Diencephalon (tissue), 1 donor: ENCODE measurements around the gene ANKRD30BL. TPM values are rescaled to one million over a fixed set of nuclear protein-coding genes. Genes with fewer than 3 reads are reported as not detected.

ENCODE experiments used
- small RNA-seq: library from RNA; depleted of rRNA; stranded (forward); fragments of <200 nt; gene quantifications from one replicate; pipeline ENCODE3, GENCODE V24; 2014
- total RNA-seq: library from RNA; depleted of rRNA; stranded (reverse); fragments of >200 nt; gene quantifications from one replicate; pipeline ENCODE4 v1.2.3, GENCODE V29; 2014

ANKRD30BL gene, protein sequence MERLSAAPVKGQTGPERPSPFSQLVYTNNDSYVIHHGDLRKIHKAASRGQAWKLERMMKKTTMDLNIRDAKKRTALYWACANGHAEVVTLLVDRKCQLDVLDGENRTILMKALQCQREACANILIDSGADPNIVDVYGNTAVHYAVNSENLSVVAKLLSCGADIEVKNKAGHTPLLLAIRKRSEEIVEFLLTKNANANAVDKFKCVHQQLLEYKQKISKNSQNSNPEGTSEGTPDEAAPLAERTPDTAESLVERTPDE
- total RNA-seq = 21.7 TPM

DNA sequence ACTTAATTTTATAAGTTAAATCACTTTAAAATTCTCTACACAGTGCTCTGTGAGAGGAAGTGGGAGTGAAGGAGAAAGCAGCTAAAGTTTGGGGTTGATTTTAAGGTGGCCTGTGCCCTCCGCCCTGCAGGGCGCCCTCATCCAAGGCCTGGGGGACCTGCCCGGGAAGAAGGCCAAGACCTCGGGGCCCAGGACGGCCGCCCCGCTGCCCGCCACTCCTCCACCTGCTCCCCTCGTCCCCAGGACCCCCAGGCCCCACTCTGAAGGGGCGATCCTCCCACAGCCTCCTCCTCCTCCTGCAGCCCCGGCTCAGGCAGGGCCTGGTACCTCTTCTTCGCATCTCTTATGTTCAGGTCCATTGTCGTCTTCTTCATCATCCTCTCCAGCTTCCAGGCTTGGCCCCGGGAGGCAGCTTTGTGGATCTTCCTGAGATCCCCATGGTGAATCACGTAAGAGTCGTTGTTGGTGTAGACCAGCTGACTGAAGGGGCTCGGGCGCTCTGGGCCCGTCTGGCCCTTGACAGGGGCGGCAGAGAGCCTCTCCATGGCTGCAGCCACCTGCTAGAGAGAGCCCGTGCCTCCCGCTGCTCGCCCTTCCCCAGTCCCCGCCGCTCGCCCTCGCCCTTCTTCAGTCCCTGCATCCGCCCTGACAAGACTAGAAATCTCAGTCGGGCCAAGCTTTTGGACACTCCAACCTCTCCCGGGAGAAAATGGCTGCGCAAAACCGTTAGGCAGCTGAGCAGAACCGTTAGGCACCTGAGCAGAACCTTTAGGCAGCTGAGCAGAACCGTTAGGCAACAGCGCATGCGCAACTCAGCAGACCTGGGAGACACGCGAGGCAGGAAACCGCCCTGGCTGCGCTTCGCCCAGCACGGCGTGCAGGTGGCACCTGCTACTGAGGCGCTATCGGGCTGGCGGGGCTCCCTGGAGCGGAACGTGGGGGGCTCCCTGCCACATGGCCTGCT is at the start of gene ANKRD30BL:
Gene ANKRD30BL, minus strand, starts transcription at position 792 of the 964 bp plus-strand sequence. Its CDS starts 247 bp downstream, at position 545.

Small RNA genes within 50 kb of the gene (small RNA-seq; reads per million reads assigned to genes)
- gene RNU6-1132P = not detected
